Right cardiac atrium (tissue), 5 donors: Measurements from ENCODE around the gene MYO5B. TPM values are rescaled to one million over a fixed set of nuclear protein-coding genes. Genes with fewer than 3 reads are reported as not detected.

Experiments
- ATAC-seq, 2 donors: fragments of 200-7000 bp; cut with Tn5 transposase; one replicate each; pipeline versions ENCODE4 v1.8.0 to v1.9.1; 2020; ENCODE audit warnings: moderate library complexity in 2 of 2, mild to moderate bottlenecking in 1 of 2
- DNase-seq, 3 donors: peaks; one replicate each; pipeline ENCODE4 v3.0.0-alpha.2; 2020
- H3K27ac ChIP-seq: one replicate; pipeline ENCODE4 v1.5.1; 2013; ENCODE audit warnings: mild to moderate bottlenecking, low read length, control low read depth, moderate library complexity
- H3K27me3 ChIP-seq: one replicate; pipeline ENCODE4 v1.6.1; 2013; ENCODE audit not compliant: control insufficient read depth, insufficient read depth
- H3K4me1 ChIP-seq: one replicate; pipeline ENCODE4 v1.6.1; 2013; ENCODE audit warnings: low read length; ENCODE audit not compliant: control insufficient read depth, insufficient read depth
- H3K4me3 ChIP-seq: one replicate; pipeline ENCODE4 v1.5.1; 2013; ENCODE audit warnings: low read length, control low read depth
- H3K9me3 ChIP-seq: one replicate; pipeline ENCODE4 v1.6.1; 2013; ENCODE audit warnings: low read length; ENCODE audit not compliant: control insufficient read depth
- WGBS: extraction: QIAGEN DNeasy Blood & Tissue Kit; methylation state at CpG from one replicate; pipeline ENCODE4 v1.1.7; 2013; 5-methylcytosine and 5-hydroxymethylcytosine counted together
- intact Hi-C, 4 donors: fragments of 100-400 bp; cut with DNase I; formaldehyde crosslinking; loops; one replicate each; pipeline versions ENCODE4 v1.11.0 to v1.14.0; 2022 to 2023
- polyA plus RNA-seq: library from polyadenylated mRNA; stranded (reverse); fragments of 200-250 nt; gene quantifications from one replicate; pipeline ENCODE4 v1.2.3, GENCODE V29; 2013
- total RNA-seq, 4 donors: library from RNA; stranded (reverse); fragmentation: NEBNext Ultra II Directional; extraction: Animal tissue kit (Norgen Biotek cat#: 25700); gene quantifications; one replicate each; pipeline ENCODE4 v1.2.1, GENCODE V29; 2021
- donor health status: healthy with polysubstance abuse.
- donor health status: DM: no; HTN: yes; CAD: no.
- donor health status: DM: no; HTN: no; CAD: no.
- donor health status: DM: no; HTN: yes; CAD: no; lungs with severe emphysema.
- donor health status: DM: yes; HTN: yes; CAD: no.

MYO5B gene
- total and polyA plus RNA-seq, 5 donors, result 1.4 to 4.5 (median 3.1) TPM

GRCh38 chr18:50201476-50202018 is 6.6 kb upstream of the MYO5B start:
- no peak for DNase-seq
- intact Hi-C loops, result loop anchor here in 1 of 4 donors (10.0 kb wide), 1 partner anchor 187 kb away; no protein-coding TSS in a partner anchor
- Histone ChIP-seq H3K4me1 (no peaks in the 10 kb centered on the region), H3K4me3 (no peak overlapping the region), H3K27ac (no peak overlapping the region), H3K9me3 (no peaks in the 10 kb centered on the region), H3K27me3 (no peaks in the 10 kb centered on the region)
- no peak for ATAC-seq
- 35% methylated on average over 1 of the region's 1 CpG for WGBS

- no peak overlapping the region for H3K27ac ChIP-seq
- H3K27me3 ChIP-seq, result no peaks in the 10 kb centered on the region
- no peaks in the 10 kb centered on the region for H3K4me1 ChIP-seq
- no peak overlapping the region for H3K4me3 ChIP-seq
- no peak for ATAC-seq
- no peak for DNase-seq
- H3K9me3 ChIP-seq, result no peaks in the 10 kb centered on the region
- WGBS, result 77% methylated on average over 1 of the region's 1 CpG
- intact Hi-C loops, result loop anchor here in 1 of 4 donors (10.0 kb wide), 1 partner anchor 185 kb away; no protein-coding TSS in a partner anchor
These were observed 5.0 kb upstream of the MYO5B start for GRCh38 chr18:50199921-50200320.

GRCh38 chr18:50199346-50199855 is 4.5 kb upstream of the MYO5B start:
- no peak for DNase-seq
- Histone ChIP-seq H3K9me3 (no peaks in the 10 kb centered on the region), H3K27ac (no peak overlapping the region), H3K27me3 (no peaks in the 10 kb centered on the region), H3K4me3 (no peak overlapping the region), H3K4me1 (no peaks in the 10 kb centered on the region)
- no peak for ATAC-seq
- intact Hi-C loops, result no loop called here
- WGBS, result 66% methylated on average over 5 of the region's 5 CpGs

GRCh38 chr18:50196261-50196660 is 1.3 kb upstream of the MYO5B start:
- Histone ChIP-seq H3K27ac (no peak overlapping the region), H3K4me1 (no peaks in the 10 kb centered on the region), H3K4me3 (no peak overlapping the region), H3K9me3 (no peaks in the 10 kb centered on the region), H3K27me3 (no peaks in the 10 kb centered on the region)
- no peak for DNase-seq
- no peak for ATAC-seq
- intact Hi-C loops, result no loop called here
- WGBS, result 89% methylated on average over 3 of the region's 3 CpGs

GRCh38 chr18:50195689-50196088 is 742 bp upstream of the MYO5B start:
- DNase-seq (no peak), ATAC-seq (no peak)
- no peak overlapping the region for H3K27ac ChIP-seq
- no peaks in the 10 kb centered on the region for H3K27me3 ChIP-seq
- no peaks in the 10 kb centered on the region for H3K4me1 ChIP-seq
- 34% methylated on average over 10 of the region's 10 CpGs for WGBS
- H3K4me3 ChIP-seq, result no peak overlapping the region
- H3K9me3 ChIP-seq, result no peaks in the 10 kb centered on the region
- intact Hi-C loops, result no loop called here

- ATAC-seq (peak; percentile 28 to 38), DNase-seq (peak in 1 of 3 donors; percentile 30)
- Histone ChIP-seq H3K9me3 (no peaks in the 10 kb centered on the region), H3K27me3 (no peaks in the 10 kb centered on the region), H3K4me1 (no peaks in the 10 kb centered on the region), H3K27ac (no peak overlapping the region), H3K4me3 (peak overlapping the region; percentile 62)
- WGBS, result 2% methylated on average over 68 of the region's 68 CpGs
- intact Hi-C loops, result no loop called here
These were observed 934 bp downstream of the MYO5B start for GRCh38 chr18:50193796-50194630.

- H3K4me1 ChIP-seq, result no peaks in the 10 kb centered on the region
- ATAC-seq, result no peak
- WGBS, result 10% methylated on average over 31 of the region's 31 CpGs
- H3K27ac ChIP-seq, result no peak overlapping the region
- no peak overlapping the region for H3K4me3 ChIP-seq
- DNase-seq, result peak in 1 of 3 donors; percentile 60
- no peaks in the 10 kb centered on the region for H3K27me3 ChIP-seq
- no peaks in the 10 kb centered on the region for H3K9me3 ChIP-seq
- intact Hi-C loops, result no loop called here
These were observed 1.8 kb downstream of the MYO5B start for GRCh38 chr18:50192995-50193795.

- H3K4me3 ChIP-seq, result no peak overlapping the region
- no peaks in the 10 kb centered on the region for H3K4me1 ChIP-seq
- intact Hi-C loops, result no loop called here
- no peaks in the 10 kb centered on the region for H3K27me3 ChIP-seq
- WGBS, result 56% methylated on average over 1 of the region's 1 CpG
- no peak for DNase-seq
- no peaks in the 10 kb centered on the region for H3K9me3 ChIP-seq
- ATAC-seq, result no peak
- H3K27ac ChIP-seq, result no peak overlapping the region
These were observed 4.0 kb downstream of the MYO5B start for GRCh38 chr18:50190926-50191325.

- H3K4me1 ChIP-seq, result no peaks in the 10 kb centered on the region
- no peak for DNase-seq
- no peak for ATAC-seq
- intact Hi-C loops, result no loop called here
- WGBS, result 57% methylated on average over 1 of the region's 1 CpG
- H3K27ac ChIP-seq, result no peak overlapping the region
- H3K4me3 ChIP-seq, result no peak overlapping the region
- no peaks in the 10 kb centered on the region for H3K9me3 ChIP-seq
- no peaks in the 10 kb centered on the region for H3K27me3 ChIP-seq
These were observed 4.7 kb downstream of the MYO5B start for GRCh38 chr18:50190236-50190635.

GRCh38 chr18:50189160-50189559 is 5.8 kb downstream of the MYO5B start:
- ATAC-seq, result no peak

GRCh38 chr18:50188652-50189051 is 6.3 kb downstream of the MYO5B start:
- Histone ChIP-seq H3K4me1 (no peaks in the 10 kb centered on the region), H3K9me3 (no peaks in the 10 kb centered on the region), H3K4me3 (no peak overlapping the region), H3K27me3 (no peaks in the 10 kb centered on the region), H3K27ac (no peak overlapping the region)
- ATAC-seq (no peak), DNase-seq (no peak)
- 83% methylated on average over 6 of the region's 6 CpGs for WGBS
- intact Hi-C loops, result no loop called here

More at GRCh38 chr18:50189160-50189559, 5.8 kb downstream of the MYO5B start:
- Histone ChIP-seq H3K4me3 (no peak overlapping the region), H3K9me3 (no peaks in the 10 kb centered on the region), H3K27ac (no peak overlapping the region), H3K4me1 (no peaks in the 10 kb centered on the region), H3K27me3 (no peaks in the 10 kb centered on the region)
- intact Hi-C loops, result no loop called here
- 62% methylated on average over 1 of the region's 1 CpG for WGBS
- no peak for DNase-seq
